HG02678 (cell line): ENCODE measurements around the gene NR5A1.

Experiments used
- ATAC-seq: cut with Tn5 transposase; IDR thresholded peaks from one replicate; pipeline ENCODE4 v1.9.1; 2021; ENCODE audit warnings: mild to moderate bottlenecking, moderate library complexity; ENCODE audit not compliant: unreplicated experiment

Gene NR5A1

GRCh38 chr9:124485201-124485600 lies 22.0 kb downstream of the NR5A1 start:
- ATAC-seq, result no peak

- ATAC-seq, result no peak
These were observed 23.7 kb downstream of the NR5A1 start for GRCh38 chr9:124483481-124483880.

- ATAC-seq, result no peak
These were observed 24.7 kb downstream of the NR5A1 start for GRCh38 chr9:124482431-124483031.

- no peak for ATAC-seq
These were observed 26.1 kb downstream of the NR5A1 start for GRCh38 chr9:124481115-124481514.

- no peak for ATAC-seq
These were observed 26.6 kb downstream of the NR5A1 start for GRCh38 chr9:124480621-124480981.

GRCh38 chr9:124479947-124480620 lies 27.1 kb downstream of the NR5A1 start:
- ATAC-seq, result no peak

- no peak for ATAC-seq
These were observed 27.8 kb downstream of the NR5A1 start for GRCh38 chr9:124479371-124479770.

- ATAC-seq, result no peak
These were observed 28.8 kb downstream of the NR5A1 start for GRCh38 chr9:124478354-124478753.

- no peak for ATAC-seq
These were observed 29.4 kb downstream of the NR5A1 start for GRCh38 chr9:124477648-124478285.

- ATAC-seq, result no peak
These were observed 30.0 kb downstream of the NR5A1 start for GRCh38 chr9:124477211-124477647.

GRCh38 chr9:124475868-124476690 lies 31.1 kb downstream of the NR5A1 start:
- ATAC-seq, result no peak

GRCh38 chr9:124475158-124475867 lies 31.9 kb downstream of the NR5A1 start:
- ATAC-seq, result no peak

GRCh38 chr9:124474151-124474550 lies 33.0 kb downstream of the NR5A1 start:
- no peak for ATAC-seq

- ATAC-seq, result no peak
These were observed 33.9 kb downstream of the NR5A1 start for GRCh38 chr9:124473310-124473709.

- no peak for ATAC-seq
These were observed 34.4 kb downstream of the NR5A1 start for GRCh38 chr9:124472770-124473169.

- no peak for ATAC-seq
These were observed 35.4 kb downstream of the NR5A1 start for GRCh38 chr9:124471761-124472160.

GRCh38 chr9:124470726-124471125 lies 36.5 kb downstream of the NR5A1 start:
- ATAC-seq, result no peak

GRCh38 chr9:124470306-124470705 lies 36.9 kb downstream of the NR5A1 start:
- ATAC-seq, result no peak

- ATAC-seq, result no peak
These were observed 38.0 kb downstream of the NR5A1 start for GRCh38 chr9:124469011-124469832.
